H1 (cell line): Measurements from ENCODE around the gene RARRES2. TPM values are rescaled to one million over a fixed set of nuclear protein-coding genes. Genes with fewer than 3 reads are reported as not detected.

Experiments
- CHD7 ChIP-seq: fragments of 300-600 bp; sonication (generic); IDR thresholded peaks from 2 replicates; pipeline ENCODE4 v1.7.1; 2012; ENCODE audit warnings: low read length, moderate library complexity, mild to moderate bottlenecking, inconsistent platforms; ENCODE audit not compliant: insufficient replicate concordance
- KDM5A ChIP-seq: fragments of 200-600 bp; IDR thresholded peaks from 2 replicates; pipeline ENCODE4 v1.7.1; 2012; ENCODE audit warnings: mild to moderate bottlenecking, low read length, inconsistent platforms, mixed read lengths
- POU5F1 ChIP-seq: IDR thresholded peaks from 2 replicates; pipeline ENCODE4 v1.6.1; 2011; ENCODE audit warnings: low read depth, mild to moderate bottlenecking, low read length, moderate library complexity
- SUZ12 ChIP-seq: fragments of 200-600 bp; sonication (generic); IDR thresholded peaks from 2 replicates; pipeline ENCODE4 v1.6.1; 2012; ENCODE audit warnings: mild to moderate bottlenecking, inconsistent platforms, low read length, moderate library complexity, mixed read lengths
- polyA plus RNA-seq, 7 experiments: library from polyadenylated mRNA; depleted of rRNA in 3 of 7; stranded (reverse) in 5 of 7; unstranded in 2 of 7; fragments of >200 nt in 5 of 7; fragments of 200-250 nt in 2 of 7; gene quantifications; 1 replicate in 5 of 7; 2 replicates in 1 of 7; 4 replicates in 1 of 7; pipeline versions ENCODE4 v1.2.1 to v1.2.3, GENCODE V29; 2011 to 2013; ENCODE audit warnings: missing spikeins in 2 of 7, mixed read lengths in 2 of 7
- total RNA-seq: library from RNA; stranded (reverse); fragmentation: NEBNext Ultra II Directional; extraction: Animal tissue kit (Norgen Biotek cat#: 25700); gene quantifications from 2 replicates; pipeline ENCODE4 v1.2.1, GENCODE V29; 2021

Gene RARRES2
- total and polyA plus RNA-seq, 2 of the 8 experiments (the other 6 are each of a cell fraction or from before 2014, with no cell fraction given), result 254 to 441 TPM

GRCh38 chr7:150377635-150378034 lies 36.2 kb upstream of the RARRES2 start (continued):
- TF ChIP-seq CHD7, result no peak
- TF ChIP-seq KDM5A, result no peak
- TF ChIP-seq SUZ12, result no peak
- no peak for TF ChIP-seq POU5F1
